ENCODE measurements around the gene MRPL33. TPM values are rescaled to one million over a fixed set of nuclear protein-coding genes. Genes with fewer than 3 reads are reported as not detected.
"Not testable (repeated sequence)": the region's sequence is repeated elsewhere in the genome, so short reads cannot be mapped to it uniquely, and the experiment has no call there.

Gene MRPL33
- total and polyA plus RNA-seq, 2 experiments from 2014 or later: 80.5 to 310 TPM

- not testable (repeated sequence) for H3K27ac ChIP-seq (ENCODE audit: low read depth); H3K36me3 ChIP-seq (ENCODE audit: insufficient read depth); DNase-seq (ENCODE audit: low spot score); H3K4me3 Mint-ChIP-seq; H3K4me1 ChIP-seq (ENCODE audit: insufficient read depth); H3K79me2 ChIP-seq (replicated peaks; ENCODE audit: insufficient read depth); H2AFZ ChIP-seq; H3K27me3 Mint-ChIP-seq (ENCODE audit: insufficient read depth, low read depth, poor library complexity); H3K36me3 Mint-ChIP-seq (ENCODE audit: low read depth); H3K9me3 Mint-ChIP-seq; H3K4me3 ChIP-seq; H3K9me2 ChIP-seq (ENCODE audit: insufficient read depth); ATAC-seq; H3F3A ChIP-seq (replicated peaks; ENCODE audit: low read depth); H3K4me2 ChIP-seq; H3K27me3 ChIP-seq (ENCODE audit: insufficient read depth); H4K20me1 ChIP-seq (replicated peaks; ENCODE audit: insufficient read depth); H3K27ac Mint-ChIP-seq
- peaks cover 12% of the 10 kb centered on the region; the same call in 2 of the 3 replicates for H3K4me1 Mint-ChIP-seq
These were observed 7.0 kb upstream of the MRPL33 start for GRCh38 chr2:27764526-27764925.

- no peaks in the 10 kb centered on the region for H3K27me3 ChIP-seq (ENCODE audit: insufficient read depth)
- Mint-ChIP-seq H3K4me3 (peak overlapping the region; percentile 9; the same call in 1 of the 3 replicates), H3K4me1 (peaks cover 14% of the 10 kb centered on the region; the same call in 2 of the 3 replicates), H3K36me3 (ENCODE audit: low read depth) (peaks cover 3% of the 10 kb centered on the region; the same call in 1 of the 3 replicates), H3K27ac (no peak overlapping the region), H3K9me3 (no peaks in the 10 kb centered on the region), H3K27me3 (ENCODE audit: insufficient read depth, low read depth, poor library complexity) (peaks cover 8% of the 10 kb centered on the region)
- ATAC-seq (peak; percentile 67), DNase-seq (ENCODE audit: low spot score) (no peak)
- TF ChIP-seq EZH2phosphoT487 (IDR thresholded peaks at IDR 0.05; ENCODE audit: unreplicated experiment): no peak
- TF ChIP-seq ZNF331 (CRISPR knock-in tag; IDR thresholded peaks at IDR 0.05; ENCODE audit: low read depth): no peak
- no peak for TF ChIP-seq EZH2 (IDR thresholded peaks at IDR 0.05; ENCODE audit: low read depth, unreplicated experiment)
- TF ChIP-seq NANOG (IDR thresholded peaks at IDR 0.05; ENCODE audit: borderline replicate concordance): no peak
- no peak for TF ChIP-seq CTCF (conservative IDR thresholded peaks at IDR 0.05; ENCODE audit: low read depth in 2 of 2)
- no peak for TF ChIP-seq CREB1 (CRISPR knock-in tag; IDR thresholded peaks at IDR 0.05; ENCODE audit: low read depth)
- TF ChIP-seq ZNF114 (CRISPR knock-in tag; IDR thresholded peaks at IDR 0.05): no peak
- TF ChIP-seq POLR2AphosphoS5 (IDR thresholded peaks at IDR 0.05; ENCODE audit: low read depth): no peak
- TF ChIP-seq STAT1 (IDR thresholded peaks at IDR 0.05; ENCODE audit: unreplicated experiment): no peak
- no peak for TF ChIP-seq ZNF462 (CRISPR knock-in tag; IDR thresholded peaks at IDR 0.05)
- no peak for TF ChIP-seq ETS1 (IDR thresholded peaks at IDR 0.05)
- H3K4me1 ChIP-seq (ENCODE audit: insufficient read depth): peaks cover 2% of the 10 kb centered on the region; the same call in 1 of the 2 replicates
- H2AFZ ChIP-seq: no peak overlapping the region
- no peaks in the 10 kb centered on the region; the same call in 1 of the 2 replicates for H4K20me1 ChIP-seq (replicated peaks; ENCODE audit: insufficient read depth)
- H3K9me2 ChIP-seq (ENCODE audit: insufficient read depth): no peaks in the 10 kb centered on the region
- no peak overlapping the region for H3K27ac ChIP-seq (ENCODE audit: low read depth)
- no peaks in the 10 kb centered on the region for H3K79me2 ChIP-seq (replicated peaks; ENCODE audit: insufficient read depth)
- no peak overlapping the region for H3K4me2 ChIP-seq
- H3F3A ChIP-seq (replicated peaks; ENCODE audit: low read depth): no peaks in the 10 kb centered on the region
- H3K4me3 ChIP-seq: no peak overlapping the region
- H3K36me3 ChIP-seq (ENCODE audit: insufficient read depth): no peaks in the 10 kb centered on the region
These were observed 5.8 kb upstream of the MRPL33 start for GRCh38 chr2:27765621-27766286.
